ENCODE data around the gene SIM2.

DNA sequence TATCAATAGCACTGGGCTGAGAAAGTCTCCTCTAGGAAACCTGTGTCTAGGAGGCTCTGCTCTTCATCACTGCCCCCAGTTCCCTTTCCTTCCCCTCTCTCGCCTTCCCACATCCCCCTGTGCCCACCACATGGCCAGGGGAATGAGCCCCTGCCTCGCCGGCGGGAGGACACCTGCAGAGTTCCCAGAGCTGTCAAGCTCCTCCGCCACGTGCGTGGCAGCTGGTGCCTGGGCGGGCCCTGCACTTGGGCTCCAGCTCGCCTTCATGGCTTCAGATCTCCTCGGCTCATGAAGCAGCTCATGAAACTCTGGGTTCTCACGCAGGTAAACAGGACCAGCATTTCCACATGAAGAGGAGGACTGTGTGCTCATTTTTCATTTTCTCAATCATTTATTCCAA lies 62.8 kb downstream of the SIM2 start:
- no peak for TF ChIP-seq CTCF (IDR thresholded peaks at IDR 0.05)
- no peak for TF ChIP-seq POLR2A (IDR thresholded peaks at IDR 0.05; ENCODE audit: low read depth)
- TF ChIP-seq EP300 (IDR thresholded peaks at IDR 0.05), result no peak
- TF ChIP-seq POLR2AphosphoS5 (IDR thresholded peaks at IDR 0.05), result no peak
